PC-3 (cell line): ENCODE data around the gene ANKS1A. TPM values are rescaled to one million over a fixed set of nuclear protein-coding genes. Genes with fewer than 3 reads are reported as not detected.

Source experiments
- ATAC-seq: fragments of 200-7000 bp; cut with Tn5 transposase; 2 replicates; pipeline ENCODE4 v1.9.1; 2020; ENCODE audit warnings: mild to moderate bottlenecking, moderate library complexity
- BruUV-seq: library from RNA; stranded (reverse); fragments of 400-500 nt; replicated peaks from 2 replicates; lab custom pipeline; 2021; lab: Mats Ljungman, UMichigan
- CTCF ChIA-PET: fragments of 300-600 bp; sonication (Branson Sonifier 250); formaldehyde crosslinking; loops from one replicate; lab custom pipeline; 2022; ENCODE audit warnings: antibody characterized with exemption; lab: Charles Lee
- POLR2A ChIA-PET: fragments of 300-600 bp; sonication (Branson Sonifier 250); formaldehyde crosslinking; loops from one replicate; lab custom pipeline; 2022; ENCODE audit warnings: antibody characterized with exemption; ENCODE audit not compliant: unreplicated experiment; lab: Charles Lee
- DNase-seq: peaks from one replicate; pipeline ENCODE4 v3.0.0-alpha.2; 2015
- H2AFZ ChIP-seq: fragments of 300-600 bp; sonication (generic); 2 replicates; pipeline ENCODE4 v1.6.0; 2016; ENCODE audit warnings: antibody characterized with exemption, low read length
- H3F3A ChIP-seq: fragments of 300-600 bp; sonication (generic); one replicate; pipeline ENCODE4 v1.6.0; 2017; ENCODE audit warnings: antibody characterized with exemption, low read length, control low read depth, mild to moderate bottlenecking; ENCODE audit not compliant: unreplicated experiment
- H3K27ac ChIP-seq: fragments of 300-600 bp; sonication (generic); 2 replicates; pipeline ENCODE4 v1.5.1; 2016; ENCODE audit warnings: mild to moderate bottlenecking, low read length
- H3K27me3 ChIP-seq: fragments of 300-600 bp; sonication (generic); 2 replicates; pipeline ENCODE4 v1.6.1; 2016; ENCODE audit warnings: low read length, mixed read lengths
- H3K36me3 ChIP-seq: fragments of 300-600 bp; sonication (generic); 2 replicates; pipeline ENCODE4 v1.6.1; 2016; ENCODE audit warnings: low read depth, mixed run types, low read length, mixed read lengths
- H3K4me1 ChIP-seq: fragments of 300-600 bp; sonication (generic); 2 replicates; pipeline ENCODE4 v1.5.1; 2016; ENCODE audit warnings: low read length; ENCODE audit not compliant: insufficient read depth
- H3K4me2 ChIP-seq: fragments of 300-600 bp; sonication (generic); 2 replicates; pipeline ENCODE4 v1.6.0; 2016; ENCODE audit warnings: low read length
- H3K4me3 ChIP-seq: fragments of 300-600 bp; sonication (generic); 2 replicates; pipeline ENCODE4 v1.5.1; 2016; ENCODE audit warnings: mild to moderate bottlenecking, low read length, mixed read lengths
- H3K79me2 ChIP-seq: fragments of 300-600 bp; sonication (generic); 2 replicates; pipeline ENCODE4 v1.6.1; 2017; ENCODE audit warnings: low read length, mixed read lengths
- H3K9ac ChIP-seq: fragments of 300-600 bp; sonication (generic); 2 replicates; pipeline ENCODE4 v1.6.0; 2016; ENCODE audit warnings: mild to moderate bottlenecking, low read length
- H3K9me2 ChIP-seq: fragments of 300-600 bp; sonication (generic); replicated peaks from 2 replicates; pipeline ENCODE4 v1.6.1; 2016; ENCODE audit warnings: mixed run types, low read length, mixed read lengths
- H3K9me3 ChIP-seq: fragments of 300-600 bp; sonication (generic); 2 replicates; pipeline ENCODE4 v1.6.1; 2016; ENCODE audit warnings: low read length, mixed read lengths
- H4K20me1 ChIP-seq: fragments of 300-600 bp; sonication (generic); 2 replicates; pipeline ENCODE4 v1.6.1; 2016; ENCODE audit warnings: low read length, mixed read lengths
- EZH2 ChIP-seq: fragments of 300-600 bp; sonication (generic); IDR thresholded peaks from one replicate; pipeline ENCODE4 v1.6.1; 2017; ENCODE audit warnings: antibody characterized with exemption, mild to moderate bottlenecking, low read length; ENCODE audit not compliant: unreplicated experiment
- EZH2phosphoT487 ChIP-seq: fragments of 300-600 bp; sonication (generic); IDR thresholded peaks from 2 replicates; pipeline ENCODE4 v1.6.1; 2018; ENCODE audit warnings: mild to moderate bottlenecking, antibody characterized with exemption, low read length, borderline replicate concordance
- intact Hi-C: fragments of 100-400 bp; cut with micrococcal nuclease; formaldehyde crosslinking; loops from 2 replicates; pipeline ENCODE4 v1.9.0; 2023
- total RNA-seq: library from RNA; depleted of rRNA; stranded (reverse); fragments of >200 nt; gene quantifications from 2 replicates; pipeline ENCODE4 v1.2.3, GENCODE V29; 2014
- TF ChIP-seq, protein P1 (sequence below): fragments of 300-600 bp; sonication (generic); conservative IDR thresholded peaks from 2 replicates; pipeline ENCODE4 v1.5.1; 2017; ENCODE audit warnings: antibody characterized with exemption, low read depth, mild to moderate bottlenecking, low read length

Gene ANKS1A
- total RNA-seq, 1 experiment from 2014 or later, result 18.8 TPM

DNA sequence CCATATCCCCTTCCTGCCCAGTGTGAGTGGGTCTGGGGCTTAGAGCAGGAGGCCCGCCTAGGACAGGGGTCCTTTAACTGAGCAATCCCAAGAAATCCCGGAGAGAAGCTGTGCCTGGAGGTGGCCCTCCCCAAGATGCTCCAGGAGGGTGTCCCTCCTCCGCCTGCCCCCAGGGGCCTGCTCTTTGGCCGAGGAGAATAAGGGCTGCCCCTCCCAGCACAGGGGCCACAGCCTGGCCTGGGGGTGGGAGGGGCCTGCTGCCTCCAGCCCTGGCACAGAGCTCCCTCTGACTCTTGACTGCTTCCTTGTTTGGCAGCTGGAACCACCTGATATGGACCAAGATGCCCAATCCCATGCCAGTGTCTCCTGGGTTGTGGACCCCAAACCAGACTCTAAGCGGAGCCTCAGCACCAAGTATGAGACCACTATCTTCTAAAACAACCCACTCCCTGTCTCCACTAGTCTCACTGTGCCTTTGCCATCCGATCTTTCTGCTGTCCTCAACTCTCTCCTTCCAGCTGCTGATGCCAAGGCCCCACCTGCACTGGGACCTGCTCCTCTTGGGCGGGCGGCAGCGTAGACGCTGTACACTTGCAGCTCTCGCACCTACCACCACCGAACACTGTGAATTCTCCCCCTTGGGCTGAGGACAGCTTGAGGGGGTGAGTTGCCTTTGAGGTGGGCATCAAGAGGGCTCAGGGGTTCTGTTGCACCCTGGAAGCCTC is 197.7 kb downstream of the ANKS1A start:
- TF ChIP-seq EZH2phosphoT487, result no peak
- no peak for TF ChIP-seq EZH2
- TF ChIP-seq, protein P1, sequence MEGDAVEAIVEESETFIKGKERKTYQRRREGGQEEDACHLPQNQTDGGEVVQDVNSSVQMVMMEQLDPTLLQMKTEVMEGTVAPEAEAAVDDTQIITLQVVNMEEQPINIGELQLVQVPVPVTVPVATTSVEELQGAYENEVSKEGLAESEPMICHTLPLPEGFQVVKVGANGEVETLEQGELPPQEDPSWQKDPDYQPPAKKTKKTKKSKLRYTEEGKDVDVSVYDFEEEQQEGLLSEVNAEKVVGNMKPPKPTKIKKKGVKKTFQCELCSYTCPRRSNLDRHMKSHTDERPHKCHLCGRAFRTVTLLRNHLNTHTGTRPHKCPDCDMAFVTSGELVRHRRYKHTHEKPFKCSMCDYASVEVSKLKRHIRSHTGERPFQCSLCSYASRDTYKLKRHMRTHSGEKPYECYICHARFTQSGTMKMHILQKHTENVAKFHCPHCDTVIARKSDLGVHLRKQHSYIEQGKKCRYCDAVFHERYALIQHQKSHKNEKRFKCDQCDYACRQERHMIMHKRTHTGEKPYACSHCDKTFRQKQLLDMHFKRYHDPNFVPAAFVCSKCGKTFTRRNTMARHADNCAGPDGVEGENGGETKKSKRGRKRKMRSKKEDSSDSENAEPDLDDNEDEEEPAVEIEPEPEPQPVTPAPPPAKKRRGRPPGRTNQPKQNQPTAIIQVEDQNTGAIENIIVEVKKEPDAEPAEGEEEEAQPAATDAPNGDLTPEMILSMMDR, result no peak
- no TSS peak for BruUV-seq
- H3K9ac ChIP-seq, result no peak overlapping the region
- no peaks in the 10 kb centered on the region for H3K4me1 ChIP-seq
- ATAC-seq (no peak), DNase-seq (no peak)
- ChIA-PET CTCF (no interaction called here), POLR2A (no interaction called here)
- H3K9me3 ChIP-seq, result no peaks in the 10 kb centered on the region
- H3K27ac ChIP-seq, result no peak overlapping the region
- H4K20me1 ChIP-seq, result no peaks in the 10 kb centered on the region
- H3K4me3 ChIP-seq, result no peak overlapping the region
- H3K36me3 ChIP-seq, result peaks cover 4% of the 10 kb centered on the region; the same call in 1 of the 2 replicates
- H3K9me2 ChIP-seq, result no peaks in the 10 kb centered on the region
- no peaks in the 10 kb centered on the region for H3K27me3 ChIP-seq
- no peak overlapping the region for H3K4me2 ChIP-seq
- no peaks in the 10 kb centered on the region for H3F3A ChIP-seq
- no peaks in the 10 kb centered on the region for H3K79me2 ChIP-seq
- intact Hi-C loops, result no loop called here
- no peak overlapping the region for H2AFZ ChIP-seq

DNA sequence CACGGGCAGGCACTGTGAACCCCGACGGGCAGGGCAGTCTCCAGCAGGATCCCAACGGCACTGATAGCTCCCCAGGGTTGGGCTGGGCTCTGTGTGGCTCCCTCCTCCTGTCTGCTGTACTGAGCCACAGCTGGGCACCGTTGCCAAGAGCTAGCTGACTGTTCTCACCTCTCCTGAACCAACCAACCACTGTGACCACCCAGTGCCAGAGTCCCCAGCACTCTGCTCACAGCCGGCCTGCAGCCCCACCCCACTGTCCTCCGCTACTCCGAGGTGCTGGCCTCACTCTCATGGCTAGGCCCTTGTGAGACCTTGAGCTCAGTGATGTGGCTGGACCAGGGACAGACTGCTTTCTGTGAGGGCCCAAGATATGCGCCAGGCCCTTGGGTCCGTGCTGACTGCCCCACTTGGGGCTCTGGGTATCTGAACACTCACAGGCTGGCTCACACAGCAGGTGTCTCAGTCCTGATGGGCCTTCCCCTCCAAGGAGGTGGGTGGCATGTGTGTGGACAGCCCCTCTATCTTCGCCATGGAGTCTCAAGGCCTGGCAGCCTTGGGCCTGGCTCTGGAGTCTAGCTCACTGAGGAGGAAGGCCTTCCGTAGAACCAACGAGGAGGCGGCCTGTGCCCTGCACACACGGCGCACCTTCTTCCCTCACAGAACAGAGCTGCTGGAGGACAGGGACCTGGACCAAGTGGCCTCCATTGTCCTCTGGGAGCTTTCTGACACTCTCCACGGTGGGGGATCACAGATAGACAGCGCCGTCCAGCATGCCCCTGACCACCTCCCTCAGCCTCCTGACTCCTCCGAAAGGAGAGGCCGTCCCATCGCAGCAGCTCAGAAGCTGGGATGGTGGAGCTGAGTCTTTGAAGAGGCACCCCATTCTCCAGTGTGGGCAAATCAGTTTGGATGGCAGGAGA is 198.6 kb downstream of the ANKS1A start:
- H2AFZ ChIP-seq, result no peak overlapping the region
- no peak overlapping the region for H3K4me3 ChIP-seq
- ATAC-seq (no peak), DNase-seq (no peak)
- H3K9me3 ChIP-seq, result no peaks in the 10 kb centered on the region
- H3K9ac ChIP-seq, result no peak overlapping the region
- peaks cover 4% of the 10 kb centered on the region; the same call in 1 of the 2 replicates for H3K36me3 ChIP-seq
- no peaks in the 10 kb centered on the region for H3F3A ChIP-seq
- no peaks in the 10 kb centered on the region for H4K20me1 ChIP-seq
- intact Hi-C loops, result no loop called here
- ChIA-PET POLR2A (no interaction called here), CTCF (no interaction called here)
- H3K79me2 ChIP-seq, result no peaks in the 10 kb centered on the region
- no peaks in the 10 kb centered on the region for H3K27me3 ChIP-seq
- no peaks in the 10 kb centered on the region for H3K4me1 ChIP-seq
- no TSS peak for BruUV-seq
- TF ChIP-seq, protein P1, result no peak
- TF ChIP-seq EZH2phosphoT487 (no peak), EZH2 (no peak)
- no peak overlapping the region for H3K4me2 ChIP-seq
- H3K9me2 ChIP-seq, result no peaks in the 10 kb centered on the region
- H3K27ac ChIP-seq, result no peak overlapping the region
